K562 (cell line): ENCODE data around the gene SNAI1. TPM values are rescaled to one million over a fixed set of nuclear protein-coding genes. Genes with fewer than 3 reads are reported as not detected.

Source experiments
- BRF1 ChIP-seq: IDR thresholded peaks from 3 replicates; pipeline ENCODE4 v1.6.1; 2011; ENCODE audit warnings: borderline replicate concordance, mild to moderate bottlenecking; ENCODE audit not compliant: insufficient read length; ENCODE audit errors: extremely low read depth
- CBFB ChIP-seq: sonication (generic); formaldehyde crosslinking; IDR thresholded peaks from 2 replicates; pipeline ENCODE4 v1.4.0; 2020; ENCODE audit warnings: mild to moderate bottlenecking, missing genetic modification reagents
- CHD2 ChIP-seq: IDR thresholded peaks from 2 replicates; pipeline ENCODE4 v1.6.1; 2011; ENCODE audit warnings: low read depth, low read length
- DMBX1 ChIP-seq: fragments of 250-450 bp; sonication (Bioruptor Pico); IDR thresholded peaks from 2 replicates; pipeline ENCODE4 v1.8.0; 2022; ENCODE audit warnings: inconsistent platforms, mild to moderate bottlenecking, moderate library complexity, borderline replicate concordance
- GABPB1 ChIP-seq: sonication (generic); formaldehyde crosslinking; IDR thresholded peaks from 2 replicates; pipeline ENCODE4 v1.8.0; 2022; ENCODE audit warnings: mild to moderate bottlenecking, missing genetic modification reagents
- HIVEP1 ChIP-seq: fragments of 250-450 bp; sonication (Bioruptor Pico); IDR thresholded peaks from 2 replicates; pipeline ENCODE4 v1.4.0; 2020; ENCODE audit warnings: mild to moderate bottlenecking
- HMG20A ChIP-seq: fragments of 450-650 bp; formaldehyde crosslinking; conservative IDR thresholded peaks from 2 replicates; pipeline ENCODE4 v1.4.0; 2020; ENCODE audit warnings: mild to moderate bottlenecking, mixed read lengths
- HSF4 ChIP-seq: fragments of 250-450 bp; sonication (Bioruptor Pico); IDR thresholded peaks from 2 replicates; pipeline ENCODE4 v2.1.2; 2022; ENCODE audit warnings: mild to moderate bottlenecking, moderate library complexity, borderline replicate concordance
- JUNB ChIP-seq: fragments of 450-650 bp; formaldehyde crosslinking; conservative IDR thresholded peaks from 2 replicates; pipeline ENCODE4 v1.4.0; 2020; ENCODE audit warnings: mild to moderate bottlenecking
- MAX ChIP-seq: sonication (generic); formaldehyde crosslinking; IDR thresholded peaks from 2 replicates; pipeline ENCODE4 v1.9.0; 2022; ENCODE audit warnings: mild to moderate bottlenecking, missing genetic modification reagents
- NCOA2 ChIP-seq, 2 experiments: fragments of 450-650 bp; IDR thresholded peaks; 2 replicates each; pipeline ENCODE4 v1.6.1; 2018; ENCODE audit warnings: mild to moderate bottlenecking in 2 of 2, moderate library complexity in 1 of 2; ENCODE audit not compliant: partially characterized antibody in 2 of 2
- NFE2L1 ChIP-seq: fragments of 450-650 bp; IDR thresholded peaks from 2 replicates; pipeline ENCODE4 v1.6.1; 2016; ENCODE audit warnings: missing genetic modification characterization, low read depth, mild to moderate bottlenecking, missing compliant biosample characterization, moderate library complexity, borderline replicate concordance
- NFXL1 ChIP-seq: fragments of 450-650 bp; formaldehyde crosslinking; IDR thresholded peaks from 2 replicates; pipeline ENCODE4 v1.4.0; 2021; ENCODE audit warnings: mild to moderate bottlenecking
- NFYB ChIP-seq: IDR thresholded peaks from 2 replicates; pipeline ENCODE4 v1.6.1; 2011; ENCODE audit warnings: mild to moderate bottlenecking, moderate library complexity; ENCODE audit not compliant: insufficient read length; ENCODE audit errors: extremely low read depth
- PRMT5 ChIP-seq: sonication (generic); formaldehyde crosslinking; IDR thresholded peaks from 2 replicates; pipeline ENCODE4 v1.5.0; 2020; ENCODE audit warnings: missing genetic modification reagents
- PTRF ChIP-seq: fragments of 450-650 bp; IDR thresholded peaks from 2 replicates; pipeline ENCODE4 v1.6.1; 2016; ENCODE audit warnings: mild to moderate bottlenecking, missing genetic modification characterization, missing compliant biosample characterization
- RAD21 ChIP-seq, 2 experiments: fragments of 250-450 bp in 1 of 2; fragments of 450-650 bp in 1 of 2; sonication (Bioruptor Pico) in 1 of 2; formaldehyde crosslinking in 1 of 2; IDR thresholded peaks in 1 of 2; conservative IDR thresholded peaks in 1 of 2; 2 replicates each; pipeline versions ENCODE4 v1.4.0 to v1.8.0; 2020 to 2022; ENCODE audit warnings: mild to moderate bottlenecking in 2 of 2, moderate library complexity in 1 of 2
- SMARCB1 ChIP-seq: IDR thresholded peaks from 2 replicates; pipeline ENCODE4 v1.6.1; 2011; ENCODE audit warnings: improper control_type of control experiment, low read depth; ENCODE audit not compliant: insufficient read length
- TAL1 ChIP-seq: fragments of 450-650 bp; IDR thresholded peaks from 2 replicates; pipeline ENCODE4 v1.6.1; 2016; ENCODE audit warnings: mild to moderate bottlenecking
- TGIF2 ChIP-seq: sonication (generic); formaldehyde crosslinking; IDR thresholded peaks from 2 replicates; pipeline ENCODE4 v1.8.1; 2022; ENCODE audit warnings: mild to moderate bottlenecking, missing genetic modification reagents, moderate library complexity
- THRAP3 ChIP-seq: fragments of 450-650 bp; IDR thresholded peaks from 2 replicates; pipeline ENCODE4 v1.6.1; 2016; ENCODE audit warnings: mild to moderate bottlenecking, inconsistent platforms, borderline replicate concordance
- U2AF2 ChIP-seq: fragments of 200-400 bp; formaldehyde crosslinking; optimal IDR thresholded peaks from 2 replicates; pipeline ENCODE3; 2017; ENCODE audit warnings: low read depth, mild to moderate bottlenecking, low read length
- XRCC5 ChIP-seq: fragments of 200-400 bp; formaldehyde crosslinking; IDR thresholded peaks from 2 replicates; pipeline ENCODE4 v1.6.1; 2017; ENCODE audit warnings: low read depth, mild to moderate bottlenecking, low read length
- ZNF174 ChIP-seq: fragments of 250-450 bp; sonication (Bioruptor Pico); IDR thresholded peaks from 2 replicates; pipeline ENCODE4 v1.4.0; 2020; ENCODE audit warnings: mild to moderate bottlenecking
- ZNF184 ChIP-seq: sonication (generic); formaldehyde crosslinking; IDR thresholded peaks from 2 replicates; pipeline ENCODE4 v1.5.0; 2020; ENCODE audit warnings: missing genetic modification reagents
- ZNF668 ChIP-seq: fragments of 250-450 bp; sonication (Bioruptor Pico); IDR thresholded peaks from 2 replicates; pipeline ENCODE4 v1.8.0; 2022; ENCODE audit warnings: mild to moderate bottlenecking, inconsistent platforms
- polyA plus RNA-seq, 8 experiments: library from polyadenylated mRNA; depleted of rRNA in 4 of 8; stranded (reverse) in 5 of 8; unstranded in 3 of 8; fragments of >200 nt; fragmentation: Nextera tagmentation in 2 of 8; fragmentation: Illumina TruSeq in 1 of 8; extraction: Ambion mirVana in 2 of 8; extraction: Trizol in 1 of 8; gene quantifications; 2 replicates each; pipeline versions ENCODE4 v1.2.1 to v1.2.3, GENCODE V29; 2011 to 2014; ENCODE audit warnings: inconsistent platforms in 1 of 8, missing spikeins in 1 of 8
- total RNA-seq, 7 experiments: library from RNA; depleted of rRNA in 6 of 7; stranded (reverse); fragments of >200 nt in 6 of 7; fragmentation: Illumina TruSeq in 2 of 7; extraction: Trizol in 2 of 7; gene quantifications; 2 replicates each; pipeline versions ENCODE4 v1.2.1 to v1.2.3, GENCODE V29; 2011 to 2021; ENCODE audit warnings: low replicate concordance in 1 of 7
- TF ChIP-seq, protein P1 (sequence below): fragments of 450-650 bp; IDR thresholded peaks from 2 replicates; pipeline ENCODE4 v1.6.1; 2018; ENCODE audit warnings: mild to moderate bottlenecking, low read depth; ENCODE audit not compliant: partially characterized antibody

Gene SNAI1
- total and polyA plus RNA-seq, 9 of the 15 experiments (the other 6 are each of a cell fraction or from before 2014, with no cell fraction given), result 0.32 to 11.6 (median 2.0) TPM

- TF ChIP-seq THRAP3 (0 out of 2 replicates have a peak, but pooled peaks have one; percentile 74), GABPB1 (no peak), HSF4 (CRISPR knock-in tag) (no peak), HIVEP1 (CRISPR knock-in tag) (no peak), PTRF (tag) (no peak), DMBX1 (CRISPR knock-in tag) (no peak), SMARCB1 (no peak), U2AF2 (no peak), XRCC5 (no peak), JUNB (no peak), PRMT5 (peak; percentile 40; the same call in 1 of the 2 replicates), BRF1 (no peak), NFXL1 (no peak), HMG20A (CRISPR knock-in tag) (no peak), NFE2L1 (tag) (no peak), MAX (no peak), TGIF2 (CRISPR knock-in tag) (no peak), ZNF184 (CRISPR knock-in tag) (no peak), ZNF174 (no peak), RAD21 (CRISPR knock-in tag; conservative IDR thresholded peaks at IDR 0.05 in 1 of 2, IDR thresholded peaks at IDR 0.05 in 1 of 2) (peak in 1 of 2 experiments; percentile 2; a peak in 2 of 4 replicates), ZNF668 (CRISPR knock-in tag) (no peak), CHD2 (no peak), TAL1 (no peak), NCOA2 (IDR thresholded peaks at IDR 0.05; ENCODE audit: partially characterized antibody in 2 of 2) (no peak), CBFB (CRISPR knock-in tag) (peak; percentile 68; the same call in 1 of the 2 replicates), NFYB (no peak)
- TF ChIP-seq, protein P1, sequence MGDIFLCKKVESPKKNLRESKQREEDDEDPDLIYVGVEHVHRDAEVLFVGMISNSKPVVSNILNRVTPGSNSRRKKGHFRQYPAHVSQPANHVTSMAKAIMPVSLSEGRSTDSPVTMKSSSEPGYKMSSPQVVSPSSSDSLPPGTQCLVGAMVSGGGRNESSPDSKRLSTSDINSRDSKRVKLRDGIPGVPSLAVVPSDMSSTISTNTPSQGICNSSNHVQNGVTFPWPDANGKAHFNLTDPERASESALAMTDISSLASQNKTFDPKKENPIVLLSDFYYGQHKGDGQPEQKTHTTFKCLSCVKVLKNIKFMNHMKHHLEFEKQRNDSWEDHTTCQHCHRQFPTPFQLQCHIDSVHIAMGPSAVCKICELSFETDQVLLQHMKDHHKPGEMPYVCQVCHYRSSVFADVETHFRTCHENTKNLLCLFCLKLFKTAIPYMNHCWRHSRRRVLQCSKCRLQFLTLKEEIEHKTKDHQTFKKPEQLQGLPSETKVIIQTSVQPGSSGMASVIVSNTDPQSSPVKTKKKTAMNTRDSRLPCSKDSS, result no peak
These were observed 505 bp downstream of the SNAI1 start (continued) for GRCh38 chr20:49983123-49983847.
